ENCODE results near the gene USF3.

The USF3 gene

GRCh38 chr3:113695786-113696645 lies at the start of gene USF3:
USF3 (minus strand) TSS chr3:113696642; CDS start chr3:113674878, 21,764 bp downstream.
- TF ChIP-seq CTCF (IDR thresholded peaks at IDR 0.05; ENCODE audit: low read depth, low read length, missing control alignments) = peak; percentile 2
- DNase-seq (ENCODE audit: low read depth) = no peak
- in situ Hi-C loops (cut with HindIII; ENCODE audit: low sequenced_read_pairs) = no loop called here
- peak within 1 kb of the TSS; percentile 73 for H3K4me3 ChIP-seq (ENCODE audit: low read depth, low read length)

GRCh38 chr3:113745756-113746547 lies 49.5 kb upstream of the USF3 start, which contains the start of gene NAA50:
NAA50 (minus strand) TSS chr3:113746249; CDS start chr3:113745949, 300 bp downstream.
- H3K4me3 ChIP-seq (ENCODE audit: low read depth, low read length) = peak within 1 kb of the TSS; percentile 77
- in situ Hi-C loops (cut with HindIII; ENCODE audit: low sequenced_read_pairs) = no loop called here
- DNase-seq (ENCODE audit: low read depth) = peak; percentile 84
- TF ChIP-seq CTCF (IDR thresholded peaks at IDR 0.05; ENCODE audit: low read depth, low read length, missing control alignments) = peak; percentile 44

- in situ Hi-C loops (cut with HindIII; ENCODE audit: low sequenced_read_pairs) = no loop called here
- TF ChIP-seq CTCF (IDR thresholded peaks at IDR 0.05; ENCODE audit: low read depth, low read length, missing control alignments) = peak; percentile 69
- H3K4me3 ChIP-seq (ENCODE audit: low read depth, low read length) = peak overlapping the region; percentile 77
- DNase-seq (ENCODE audit: low read depth) = peak; percentile 84
Measured at GRCh38 chr3:113744941-113745755, 48.7 kb upstream of the USF3 start.

- no peak for DNase-seq (ENCODE audit: low read depth)
- no peak for TF ChIP-seq CTCF (IDR thresholded peaks at IDR 0.05; ENCODE audit: low read depth, low read length, missing control alignments)
- in situ Hi-C loops (cut with HindIII; ENCODE audit: low sequenced_read_pairs) = no loop called here
- no peak overlapping the region for H3K4me3 ChIP-seq (ENCODE audit: low read depth, low read length)
Measured at GRCh38 chr3:113743006-113743630, 46.7 kb upstream of the USF3 start.

- no peak overlapping the region for H3K4me3 ChIP-seq (ENCODE audit: low read depth, low read length)
- in situ Hi-C loops (cut with HindIII; ENCODE audit: low sequenced_read_pairs) = no loop called here
- DNase-seq (ENCODE audit: low read depth) = no peak
- TF ChIP-seq CTCF (IDR thresholded peaks at IDR 0.05; ENCODE audit: low read depth, low read length, missing control alignments) = no peak
Measured at GRCh38 chr3:113741620-113742019, 45.2 kb upstream of the USF3 start.

All from astrocyte of the cerebellum (primary cell).